ENCODE results near the gene CD7.

Gene CD7

DNA sequence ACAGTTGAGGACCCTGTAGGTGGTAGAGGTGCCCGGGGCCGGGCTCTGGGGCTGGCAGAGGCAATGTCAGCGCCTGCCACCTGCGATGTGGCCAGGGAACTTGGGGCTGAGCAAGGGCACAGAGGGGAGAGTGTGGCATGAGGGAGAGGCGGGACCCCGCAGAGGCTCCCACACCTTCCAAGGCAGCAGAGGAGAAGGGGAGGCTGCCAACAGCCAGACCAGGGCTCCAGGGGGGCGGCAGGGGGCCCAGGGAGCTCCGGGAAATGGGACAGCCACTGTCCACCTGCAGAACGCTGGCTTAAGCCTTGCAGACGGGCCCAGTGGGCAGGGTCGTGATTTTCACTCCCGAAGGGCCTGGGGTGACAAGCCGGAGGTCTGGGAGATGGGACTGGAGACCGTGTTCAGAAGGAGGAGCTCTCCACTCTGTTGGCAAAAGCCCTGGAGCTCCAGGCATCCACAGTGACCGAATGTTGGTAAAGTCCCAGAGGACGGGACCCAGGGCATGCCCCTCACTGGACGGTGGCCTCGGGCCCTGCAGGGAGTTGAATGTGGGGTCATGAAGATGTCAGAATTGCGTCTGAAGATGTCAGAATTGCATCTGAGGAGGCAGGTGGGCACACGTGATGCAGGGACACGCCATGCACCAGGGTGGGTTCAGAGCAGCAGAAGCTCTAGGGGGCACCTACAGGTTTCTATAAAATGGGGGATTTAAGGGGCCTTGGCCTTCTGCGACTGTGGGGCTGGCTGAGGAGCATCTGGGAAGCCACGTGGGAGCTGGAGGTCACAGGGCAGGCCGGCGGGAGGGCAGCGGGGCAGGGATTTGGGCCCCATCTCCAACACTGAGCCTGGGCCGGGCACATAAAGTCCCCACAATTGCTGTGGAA, 18.6 kb downstream of the CD7 start:
- Histone ChIP-seq H3F3A (ENCODE audit: control insufficient read depth, insufficient read depth) (peaks cover 20% of the 10 kb centered on the region), H3K4me2 (ENCODE audit: low read length) (peak overlapping the region; percentile 98), H3K36me3 (ENCODE audit: control insufficient read depth, low read length) (no peaks in the 10 kb centered on the region), H3K4me3 (ENCODE audit: low read length) (peak overlapping the region; percentile 83), H3K27ac (ENCODE audit: low read depth, low read length) (peak overlapping the region; percentile 65), H3K27me3 (ENCODE audit: control insufficient read depth, low read length) (peaks cover 18% of the 10 kb centered on the region), H3K79me2 (ENCODE audit: control insufficient read depth, low read length) (no peaks in the 10 kb centered on the region), H3K9me2 (replicated peaks; ENCODE audit: control insufficient read depth, low read length) (no peaks in the 10 kb centered on the region), H3K9me3 (ENCODE audit: control insufficient read depth, insufficient read depth, low read length) (no peaks in the 10 kb centered on the region), H3K4me1 (ENCODE audit: control insufficient read depth, low read length) (peaks cover 39% of the 10 kb centered on the region), H4K20me1 (ENCODE audit: control insufficient read depth, insufficient read depth, low read depth, low read length) (no peaks in the 10 kb centered on the region)
- TF ChIP-seq, protein P1, sequence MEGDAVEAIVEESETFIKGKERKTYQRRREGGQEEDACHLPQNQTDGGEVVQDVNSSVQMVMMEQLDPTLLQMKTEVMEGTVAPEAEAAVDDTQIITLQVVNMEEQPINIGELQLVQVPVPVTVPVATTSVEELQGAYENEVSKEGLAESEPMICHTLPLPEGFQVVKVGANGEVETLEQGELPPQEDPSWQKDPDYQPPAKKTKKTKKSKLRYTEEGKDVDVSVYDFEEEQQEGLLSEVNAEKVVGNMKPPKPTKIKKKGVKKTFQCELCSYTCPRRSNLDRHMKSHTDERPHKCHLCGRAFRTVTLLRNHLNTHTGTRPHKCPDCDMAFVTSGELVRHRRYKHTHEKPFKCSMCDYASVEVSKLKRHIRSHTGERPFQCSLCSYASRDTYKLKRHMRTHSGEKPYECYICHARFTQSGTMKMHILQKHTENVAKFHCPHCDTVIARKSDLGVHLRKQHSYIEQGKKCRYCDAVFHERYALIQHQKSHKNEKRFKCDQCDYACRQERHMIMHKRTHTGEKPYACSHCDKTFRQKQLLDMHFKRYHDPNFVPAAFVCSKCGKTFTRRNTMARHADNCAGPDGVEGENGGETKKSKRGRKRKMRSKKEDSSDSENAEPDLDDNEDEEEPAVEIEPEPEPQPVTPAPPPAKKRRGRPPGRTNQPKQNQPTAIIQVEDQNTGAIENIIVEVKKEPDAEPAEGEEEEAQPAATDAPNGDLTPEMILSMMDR (IDR thresholded peaks at IDR 0.05; ENCODE audit: low read depth, low read length, poor library complexity, severe bottlenecking) = no peak
- no peak for TF ChIP-seq EZH2phosphoT487 (IDR thresholded peaks at IDR 0.05; ENCODE audit: borderline replicate concordance, low read length)

DNA sequence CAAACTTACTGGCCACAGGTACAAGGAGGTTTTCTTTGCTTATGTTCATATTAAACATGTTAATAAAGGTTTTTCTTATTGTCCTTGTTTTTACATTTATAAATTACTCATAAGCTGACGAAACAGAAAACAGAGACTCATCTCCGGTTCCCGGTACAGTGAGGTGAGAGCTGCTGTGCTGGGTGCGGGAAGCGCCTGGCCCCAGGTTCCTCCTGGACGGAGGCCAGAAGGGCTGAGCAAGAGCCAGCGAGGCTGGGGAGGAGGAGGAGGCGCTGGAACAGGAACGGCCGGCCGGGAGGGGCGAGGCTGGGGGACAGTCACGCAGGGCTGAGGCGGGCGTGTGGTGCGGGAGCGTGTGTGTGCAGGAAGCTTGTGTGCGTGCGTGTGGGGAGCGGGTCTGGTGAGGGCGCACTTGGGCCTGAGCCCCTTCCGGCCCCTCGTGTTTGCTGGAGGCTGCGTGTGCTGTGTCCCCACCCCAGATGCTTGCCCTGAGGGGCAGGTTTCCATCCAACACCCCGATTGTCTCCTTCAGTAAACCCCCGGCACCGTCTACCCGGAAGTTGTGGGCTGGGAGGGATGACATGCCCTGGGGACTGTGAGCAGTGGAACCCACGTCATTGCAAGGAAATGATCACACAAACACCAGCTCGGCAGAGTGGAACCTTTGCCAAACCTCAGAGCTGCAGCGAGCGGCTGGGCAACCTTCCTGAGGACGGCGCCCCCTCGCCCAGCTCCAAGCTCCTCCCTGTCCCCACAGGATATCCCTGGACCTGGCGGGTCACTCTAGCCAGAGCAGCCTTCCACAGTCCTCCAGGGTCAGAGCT, 19.5 kb downstream of the CD7 start:
- Histone ChIP-seq H3K4me1 (ENCODE audit: control insufficient read depth, low read length) (peaks cover 43% of the 10 kb centered on the region), H3K27ac (ENCODE audit: low read depth, low read length) (peak overlapping the region; percentile 65), H3K9me3 (ENCODE audit: control insufficient read depth, insufficient read depth, low read length) (no peaks in the 10 kb centered on the region), H3K79me2 (ENCODE audit: control insufficient read depth, low read length) (no peaks in the 10 kb centered on the region), H3K36me3 (ENCODE audit: control insufficient read depth, low read length) (no peaks in the 10 kb centered on the region), H3K4me2 (ENCODE audit: low read length) (peak overlapping the region; percentile 98), H3K9me2 (replicated peaks; ENCODE audit: control insufficient read depth, low read length) (no peaks in the 10 kb centered on the region), H3K4me3 (ENCODE audit: low read length) (peak overlapping the region; percentile 83), H3F3A (ENCODE audit: control insufficient read depth, insufficient read depth) (peaks cover 22% of the 10 kb centered on the region), H3K27me3 (ENCODE audit: control insufficient read depth, low read length) (peaks cover 11% of the 10 kb centered on the region), H4K20me1 (ENCODE audit: control insufficient read depth, insufficient read depth, low read depth, low read length) (no peaks in the 10 kb centered on the region)
- TF ChIP-seq, protein P1 (IDR thresholded peaks at IDR 0.05; ENCODE audit: low read depth, low read length, poor library complexity, severe bottlenecking) = peak; percentile 19
- TF ChIP-seq EZH2phosphoT487 (IDR thresholded peaks at IDR 0.05; ENCODE audit: borderline replicate concordance, low read length) = no peak

DNA sequence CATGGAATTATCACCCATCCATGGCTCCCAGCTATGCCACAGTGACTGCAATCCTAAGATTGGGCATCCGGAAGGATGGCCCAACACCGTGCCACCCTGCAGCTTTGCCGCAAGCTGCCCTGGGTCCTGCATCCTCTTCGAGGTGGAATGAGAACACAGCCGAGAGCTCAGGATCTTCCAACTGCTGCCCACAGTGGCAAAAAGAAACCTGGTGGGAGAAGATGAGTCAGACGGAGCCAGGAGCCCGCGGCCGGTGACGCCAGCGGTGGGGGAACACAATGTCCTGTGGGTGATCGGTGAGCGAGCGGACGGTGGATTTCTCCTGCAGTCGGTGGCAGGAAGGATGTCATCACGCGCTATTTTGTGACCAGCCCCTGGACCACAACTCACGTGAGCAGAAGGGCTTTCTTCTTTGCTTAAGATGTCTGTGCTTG, 20.1 kb downstream of the CD7 start:
- H3K27ac ChIP-seq (ENCODE audit: low read depth, low read length) = peak overlapping the region; percentile 65
- peak overlapping the region; percentile 98 for H3K4me2 ChIP-seq (ENCODE audit: low read length)
- H3K4me3 ChIP-seq (ENCODE audit: low read length) = peak overlapping the region; percentile 83
- H3K9me2 ChIP-seq (replicated peaks; ENCODE audit: control insufficient read depth, low read length) = no peaks in the 10 kb centered on the region
- H3K36me3 ChIP-seq (ENCODE audit: control insufficient read depth, low read length) = no peaks in the 10 kb centered on the region
- peaks cover 22% of the 10 kb centered on the region for H3F3A ChIP-seq (ENCODE audit: control insufficient read depth, insufficient read depth)
- peaks cover 5% of the 10 kb centered on the region for H3K27me3 ChIP-seq (ENCODE audit: control insufficient read depth, low read length)
- peaks cover 43% of the 10 kb centered on the region for H3K4me1 ChIP-seq (ENCODE audit: control insufficient read depth, low read length)
- H4K20me1 ChIP-seq (ENCODE audit: control insufficient read depth, insufficient read depth, low read depth, low read length) = no peaks in the 10 kb centered on the region
- TF ChIP-seq, protein P1 (IDR thresholded peaks at IDR 0.05; ENCODE audit: low read depth, low read length, poor library complexity, severe bottlenecking) = no peak
- no peak for TF ChIP-seq EZH2phosphoT487 (IDR thresholded peaks at IDR 0.05; ENCODE audit: borderline replicate concordance, low read length)
- no peaks in the 10 kb centered on the region for H3K9me3 ChIP-seq (ENCODE audit: control insufficient read depth, insufficient read depth, low read length)
- peaks cover 1% of the 10 kb centered on the region for H3K79me2 ChIP-seq (ENCODE audit: control insufficient read depth, low read length)

All from DOHH2 (cell line).